ENCODE results near the gene NPR3. TPM values are rescaled to one million over a fixed set of nuclear protein-coding genes. Genes with fewer than 3 reads are reported as not detected.

The NPR3 gene
- total RNA-seq, 1 experiment from 2014 or later: not detected

DNA sequence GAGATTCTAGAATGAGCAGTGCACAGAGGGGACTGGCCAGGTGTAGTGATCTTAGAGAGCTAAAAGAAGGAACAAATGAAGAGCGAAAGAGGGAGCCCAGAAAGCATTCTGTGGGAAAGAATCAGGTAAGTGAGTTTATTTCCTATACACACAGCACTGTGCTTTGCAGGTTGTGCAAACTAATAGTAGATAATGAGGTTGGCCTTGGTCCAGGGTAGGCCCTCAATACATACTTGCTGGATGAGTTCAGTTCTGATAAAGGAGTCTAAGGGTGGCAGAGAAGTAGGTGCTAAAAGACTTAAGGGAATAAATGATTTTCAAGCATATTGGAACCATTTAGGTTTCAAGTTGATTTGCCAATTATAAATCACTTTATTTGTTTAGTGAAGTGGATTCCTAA, 122.0 kb downstream of the NPR3 start:
- H3K27me3 ChIP-seq (ENCODE audit: insufficient read depth, low read length): no peaks in the 10 kb centered on the region
- H3K36me3 Mint-ChIP-seq (ENCODE audit: insufficient read depth in 1 of 3, low read depth in 3 of 3): no peaks in the 10 kb centered on the region
- H2AK5ac ChIP-seq (ENCODE audit: insufficient read length, low read length): no peak overlapping the region
- no peaks in the 10 kb centered on the region for H3K79me2 ChIP-seq (ENCODE audit: insufficient read depth, low read length)
- no peak overlapping the region for H2BK12ac ChIP-seq (ENCODE audit: insufficient read length, low read depth, low read length)
- H3K4me1 ChIP-seq (ENCODE audit: insufficient read depth, low read length): no peaks in the 10 kb centered on the region
- no peak overlapping the region for H3T11ph ChIP-seq (ENCODE audit: low read length)
- H2BK20ac ChIP-seq (ENCODE audit: low read depth, low read length, poor library complexity, severe bottlenecking): no peak overlapping the region
- H2BK120ac ChIP-seq (ENCODE audit: low read depth, low read length, poor library complexity, severe bottlenecking): no peak overlapping the region
- H3K14ac ChIP-seq (ENCODE audit: insufficient read depth, low read length): no peak overlapping the region
- H3K27ac Mint-ChIP-seq: no peak overlapping the region; a peak in 1 of 7 replicates
- H3K27ac ChIP-seq (ENCODE audit: insufficient read length, low read depth, low read length): no peak overlapping the region
- no peak overlapping the region for H4K8ac ChIP-seq (replicated peaks; ENCODE audit: insufficient read length, low read depth, low read length)
- no peaks in the 10 kb centered on the region for H4K20me1 ChIP-seq (ENCODE audit: control insufficient read depth, insufficient read depth, insufficient read length)
- no peaks in the 10 kb centered on the region for H3K79me1 ChIP-seq (ENCODE audit: insufficient read depth, low read depth, low read length, poor library complexity, severe bottlenecking)
- H4K5ac ChIP-seq (ENCODE audit: insufficient read length, low read depth, low read length): no peak overlapping the region
- H3K23me2 ChIP-seq (ENCODE audit: insufficient read length, low read depth, low read length, poor library complexity, severe bottlenecking): no peaks in the 10 kb centered on the region
- H4K91ac ChIP-seq (ENCODE audit: insufficient read length, low read depth, low read length): no peak overlapping the region
- no peak overlapping the region for H3K4me2 ChIP-seq (ENCODE audit: insufficient read depth, insufficient read length, low read length)
- no peak overlapping the region for H2AFZ ChIP-seq (ENCODE audit: low read length)
- no peak overlapping the region for H3K4me3 Mint-ChIP-seq
- H3K56ac ChIP-seq (ENCODE audit: insufficient read length, low read depth, low read length): no peak overlapping the region
- no peaks in the 10 kb centered on the region for H3K4me1 Mint-ChIP-seq
- DNase-seq: no peak
- H3K4ac ChIP-seq (ENCODE audit: low read depth, low read length): no peak overlapping the region
- no peak overlapping the region for H3K23ac ChIP-seq (ENCODE audit: insufficient read length, low read depth, low read length)
- no peak overlapping the region for H3K18ac ChIP-seq (ENCODE audit: insufficient read length, low read depth, low read length)
- no peak overlapping the region for H2BK5ac ChIP-seq (ENCODE audit: insufficient read length, low read length)
- no peaks in the 10 kb centered on the region; a peak in 1 of 5 replicates for H3K9me3 Mint-ChIP-seq
- H2BK15ac ChIP-seq (ENCODE audit: low read depth, low read length): no peak overlapping the region
- no peak overlapping the region for H3K9ac ChIP-seq (ENCODE audit: extremely low read depth, insufficient read length, low read length)
- WGBS (ENCODE audit: extremely low coverage, insufficient read length, low lambda C conversion rate): no CpG with 5 or more reads among the region's 1 CpG
- H3K9me3 ChIP-seq (ENCODE audit: control insufficient read depth, low read depth, low read length): no peaks in the 10 kb centered on the region
- TF ChIP-seq CTCF (conservative IDR thresholded peaks at IDR 0.05): no peak
- H3K27me3 Mint-ChIP-seq (ENCODE audit: low read depth): no peaks in the 10 kb centered on the region; the same call in 1 of the 2 replicates

All from H9 (cell line).